Heart left ventricle (tissue), 13 donors: ENCODE measurements around the gene SIMC1.
"Not testable (repeated sequence)": the region's sequence is repeated elsewhere in the genome, so short reads cannot be mapped to it uniquely, and the experiment has no call there.

Experiments
- CTCF ChIP-seq, 12 donors: fragments of 200-600 bp; sonication (generic) in 4 of 12; IDR thresholded peaks; one replicate each; pipeline versions ENCODE4 v1.5.0 to v1.8.0; 2018 to 2022; ENCODE audit warnings: antibody characterized with exemption in 12 of 12, mild to moderate bottlenecking in 5 of 12
- POLR2A ChIP-seq, 2 donors: fragments of 450-650 bp; IDR thresholded peaks; one replicate each; pipeline ENCODE4 v1.6.1; 2017; ENCODE audit warnings: antibody characterized with exemption in 2 of 2, mild to moderate bottlenecking in 2 of 2, moderate library complexity in 2 of 2
- donor health status: ischemic (EF 13 %, LVEDD 7.1; RV severe dilation, severe dysfunction).
- donor health status: DM: no; HTN: yes; CAD: no.
- donor health status: DM: no; HTN: no; CAD: no.
- donor health status: ischemic (EF 25% LVEDD 6.9; RV normal size, moderate dysfunction).
- donor health status: ischemic (EF 25% LVEDD 5.7; RV mildly dilated, moderate dysfunction).
- donor health status: ischemic (EF 35%, LVEDD 5.7; RV mildly dilated, moderate dysfunction).
- donor health status: nonischemic (EF 11% LVEDD 7.7; RV severe dilation, severe dysfunction).
- donor health status: DM: yes; HTN: yes; CAD: no.
- donor health status: PGD.
- donor health status: ischemic (EF 29% LVEDD 5.4; RV normal size, mild dysfunction).
- donor health status: nonischemic (EF 23%, LVEDD 6.1; RV moderate dilation, normal function).

DNA sequence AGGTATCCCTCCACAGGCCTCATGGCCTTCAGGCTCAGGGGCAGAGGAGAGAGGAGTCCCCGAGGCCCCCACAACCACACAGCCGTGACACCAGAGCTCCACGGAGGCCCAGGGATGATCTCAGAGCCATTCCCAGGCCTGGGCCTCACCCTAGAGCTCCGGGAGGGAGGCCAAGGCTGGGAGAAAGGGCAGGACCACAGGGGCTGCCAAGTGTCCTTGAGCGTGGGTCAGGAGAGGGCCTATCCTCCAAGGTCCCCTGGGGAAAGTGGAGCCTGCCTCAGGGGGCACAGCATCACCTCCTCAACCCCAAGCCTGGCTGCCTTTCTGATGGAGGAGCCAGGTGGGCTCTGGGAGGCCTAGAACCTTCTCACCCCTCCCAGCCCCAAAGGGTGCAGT lies 45.5 kb upstream of the SIMC1 start:
- not testable (repeated sequence) for TF ChIP-seq POLR2A, CTCF (IDR thresholded peaks at IDR 0.05)
